GM19452 (cell line): ENCODE results near the gene TTLL3.

ENCODE experiments used
- ATAC-seq: cut with Tn5 transposase; IDR thresholded peaks from one replicate; pipeline ENCODE4 v1.9.1; 2021; ENCODE audit not compliant: unreplicated experiment

TTLL3 gene

GRCh38 chr3:9781551-9781950, 28.5 kb upstream of the TTLL3 start:
- no peak for ATAC-seq

GRCh38 chr3:9781978-9782603, 28.0 kb upstream of the TTLL3 start:
- ATAC-seq = no peak

- ATAC-seq = no peak
Observed at GRCh38 chr3:9782770-9783169, 27.3 kb upstream of the TTLL3 start.

GRCh38 chr3:9783954-9784353, 26.1 kb upstream of the TTLL3 start:
- no peak for ATAC-seq

GRCh38 chr3:9784965-9785364, 25.1 kb upstream of the TTLL3 start:
- ATAC-seq = no peak

- no peak for ATAC-seq
Observed at GRCh38 chr3:9785602-9786001, 24.5 kb upstream of the TTLL3 start.

GRCh38 chr3:9786209-9786739, 23.8 kb upstream of the TTLL3 start:
- no peak for ATAC-seq

GRCh38 chr3:9786825-9787669, 23.0 kb upstream of the TTLL3 start:
- ATAC-seq = no peak

- no peak for ATAC-seq
Observed at GRCh38 chr3:9787714-9788113, 22.3 kb upstream of the TTLL3 start.

- ATAC-seq = no peak
Observed at GRCh38 chr3:9791127-9791526, 18.9 kb upstream of the TTLL3 start.

- ATAC-seq = peak; percentile 2
Observed at GRCh38 chr3:9791790-9792404, 18.2 kb upstream of the TTLL3 start.

GRCh38 chr3:9792405-9793160, 17.5 kb upstream of the TTLL3 start, which contains the start of the genes ARPC4 and TADA3:
ARPC4 (plus strand) TSS chr3:9793082; CDS start chr3:9793122, 40 bp downstream.
TADA3 (minus strand) TSS chr3:9792473; CDS start chr3:9791466, 1,007 bp downstream.
- ATAC-seq = peak; percentile 79

- peak; percentile 1 for ATAC-seq
Observed at GRCh38 chr3:9793161-9793781, 16.8 kb upstream of the TTLL3 start.

- ATAC-seq = no peak
Observed at GRCh38 chr3:9794400-9794799, 15.7 kb upstream of the TTLL3 start.

GRCh38 chr3:9795207-9795606, 14.9 kb upstream of the TTLL3 start:
- ATAC-seq = no peak

GRCh38 chr3:9797196-9797945, 12.7 kb upstream of the TTLL3 start:
- no peak for ATAC-seq

GRCh38 chr3:9800529-9800928, 9.5 kb upstream of the TTLL3 start:
- no peak for ATAC-seq

- ATAC-seq = no peak
Observed at GRCh38 chr3:9803494-9803893, 6.6 kb upstream of the TTLL3 start.

GRCh38 chr3:9804996-9805395, 5.1 kb upstream of the TTLL3 start:
- ATAC-seq = no peak

GRCh38 chr3:9806137-9806536, 3.9 kb upstream of the TTLL3 start:
- ATAC-seq = no peak
